ENCODE measurements around the gene NTM.

DNA sequence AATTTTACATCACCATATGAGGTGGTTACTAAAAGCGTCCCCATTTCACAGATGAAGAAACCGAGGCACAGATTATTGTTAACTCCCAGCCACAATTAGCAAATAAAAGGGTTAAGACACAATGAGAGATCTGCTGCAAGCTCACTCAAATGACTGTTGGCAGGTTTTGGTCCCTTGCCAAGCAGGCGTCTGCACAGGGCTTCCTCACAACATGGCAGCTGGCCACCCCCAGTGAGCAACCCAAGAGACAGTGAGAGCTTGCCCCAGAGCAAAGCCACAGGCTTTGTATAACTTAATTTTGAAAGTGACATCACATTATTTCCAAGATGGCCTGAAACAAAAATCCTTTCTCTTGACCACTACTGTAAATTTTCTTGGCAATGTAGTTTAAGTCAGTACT lies 217.6 kb downstream of the NTM start:
- TF ChIP-seq, protein P1, sequence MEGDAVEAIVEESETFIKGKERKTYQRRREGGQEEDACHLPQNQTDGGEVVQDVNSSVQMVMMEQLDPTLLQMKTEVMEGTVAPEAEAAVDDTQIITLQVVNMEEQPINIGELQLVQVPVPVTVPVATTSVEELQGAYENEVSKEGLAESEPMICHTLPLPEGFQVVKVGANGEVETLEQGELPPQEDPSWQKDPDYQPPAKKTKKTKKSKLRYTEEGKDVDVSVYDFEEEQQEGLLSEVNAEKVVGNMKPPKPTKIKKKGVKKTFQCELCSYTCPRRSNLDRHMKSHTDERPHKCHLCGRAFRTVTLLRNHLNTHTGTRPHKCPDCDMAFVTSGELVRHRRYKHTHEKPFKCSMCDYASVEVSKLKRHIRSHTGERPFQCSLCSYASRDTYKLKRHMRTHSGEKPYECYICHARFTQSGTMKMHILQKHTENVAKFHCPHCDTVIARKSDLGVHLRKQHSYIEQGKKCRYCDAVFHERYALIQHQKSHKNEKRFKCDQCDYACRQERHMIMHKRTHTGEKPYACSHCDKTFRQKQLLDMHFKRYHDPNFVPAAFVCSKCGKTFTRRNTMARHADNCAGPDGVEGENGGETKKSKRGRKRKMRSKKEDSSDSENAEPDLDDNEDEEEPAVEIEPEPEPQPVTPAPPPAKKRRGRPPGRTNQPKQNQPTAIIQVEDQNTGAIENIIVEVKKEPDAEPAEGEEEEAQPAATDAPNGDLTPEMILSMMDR (IDR thresholded peaks at IDR 0.05): no peak
- TF ChIP-seq POLR2A (IDR thresholded peaks at IDR 0.05): no peak

All from Peyer's patch (tissue), 4 donors.